Measurements from ENCODE around the gene HOXA3. TPM values are rescaled to one million over a fixed set of nuclear protein-coding genes. Genes with fewer than 3 reads are reported as not detected.

HOXA3 gene
- total and polyA plus RNA-seq, 2 of the 8 experiments (the other 6 are each of a cell fraction or from before 2014, with no cell fraction given) = not detected

DNA sequence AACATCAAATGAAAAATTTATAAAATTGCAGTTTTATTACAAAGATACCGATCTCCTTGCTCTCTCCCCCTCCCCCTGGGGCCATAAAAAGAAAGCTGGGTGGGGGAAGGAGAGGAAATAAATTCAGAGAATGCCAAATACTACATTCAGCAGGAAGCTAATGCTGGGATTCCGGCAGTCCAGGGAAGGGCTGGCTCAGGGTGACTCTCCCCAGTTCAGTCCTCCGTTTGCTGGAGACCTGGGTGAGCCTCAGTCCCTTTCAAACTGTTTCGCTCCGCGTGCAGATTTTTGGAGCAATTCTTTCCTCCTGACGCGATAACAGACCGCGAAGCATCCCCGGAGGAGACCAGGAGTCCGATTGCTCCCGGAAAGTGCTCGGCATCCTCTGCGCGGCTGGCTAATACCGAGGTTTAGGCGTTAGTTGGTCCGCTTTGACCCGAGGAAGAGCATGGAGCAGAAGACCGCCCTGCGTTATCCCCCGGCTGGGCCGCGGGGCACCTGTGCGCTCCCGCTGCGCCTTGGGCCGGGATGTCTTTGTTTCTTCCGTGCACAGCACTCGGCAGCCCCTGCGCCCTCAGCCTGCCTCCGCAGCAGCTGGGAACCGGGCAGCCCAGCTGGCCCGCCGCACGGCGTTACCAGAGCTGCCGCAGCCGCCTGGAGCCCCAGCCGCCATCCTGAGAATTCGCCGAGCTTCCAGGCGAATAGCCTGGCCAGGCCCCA is 46.0 kb downstream of the HOXA3 start (continued):
- peak; percentile 98 for TF ChIP-seq RNF2 (IDR thresholded peaks at IDR 0.05; ENCODE audit: borderline replicate concordance, low read depth, low read length, missing control alignments, poor library complexity, severe bottlenecking)
- 0 out of 2 replicates have a peak, but pooled peaks have one; percentile 8 for TF ChIP-seq GABPA (IDR thresholded peaks at IDR 0.05; ENCODE audit: borderline replicate concordance, insufficient read depth, low read length)
- no peak for TF ChIP-seq MAFK (IDR thresholded peaks at IDR 0.05; ENCODE audit: low read depth, low read length)
- no peak for TF ChIP-seq CHD2 (IDR thresholded peaks at IDR 0.05; ENCODE audit: low read length)
- no peak for TF ChIP-seq RBBP5 (IDR thresholded peaks at IDR 0.05; ENCODE audit: borderline replicate concordance, low read depth, low read length)
- TF ChIP-seq EP300 (IDR thresholded peaks at IDR 0.05; ENCODE audit: borderline replicate concordance in 1 of 2, low read depth in 2 of 2, low read length in 2 of 2) = no peak
- TF ChIP-seq ASH2L (IDR thresholded peaks at IDR 0.05; ENCODE audit: low read length) = peak; percentile 16
- no peak for TF ChIP-seq SIN3A (conservative IDR thresholded peaks at IDR 0.05 in 1 of 2, IDR thresholded peaks at IDR 0.05 in 1 of 2; ENCODE audit: low read depth in 1 of 2, low read length in 2 of 2)
- TF ChIP-seq CEBPB (IDR thresholded peaks at IDR 0.05; ENCODE audit: low read depth, low read length) = no peak
- TF ChIP-seq RAD21 (IDR thresholded peaks at IDR 0.05 in 1 of 2, conservative IDR thresholded peaks at IDR 0.05 in 1 of 2; ENCODE audit: low read depth in 2 of 2, low read length in 2 of 2) = peak in 1 of 2 experiments; percentile 8; a peak in 1 of 4 replicates
- TF ChIP-seq CTBP2 (IDR thresholded peaks at IDR 0.05; ENCODE audit: borderline replicate concordance, insufficient read depth, insufficient read length, low read length) = peak; percentile 98
- TF ChIP-seq POLR2AphosphoS5 (IDR thresholded peaks at IDR 0.05; ENCODE audit: low read depth, low read length) = no peak
- TF ChIP-seq SP1 (IDR thresholded peaks at IDR 0.05; ENCODE audit: low read depth, low read length) = 0 out of 2 replicates have a peak, but pooled peaks have one; percentile 24
- peak; percentile 91 for TF ChIP-seq EZH2 (IDR thresholded peaks at IDR 0.05; ENCODE audit: low read depth, low read length, severe bottlenecking)
